GM19324 (cell line): Measurements from ENCODE around the gene DUS1L.

Source experiments
- ATAC-seq: cut with Tn5 transposase; IDR thresholded peaks from one replicate; pipeline ENCODE4 v1.9.1; 2021; ENCODE audit warnings: mild to moderate bottlenecking, moderate library complexity; ENCODE audit not compliant: unreplicated experiment, low FRiP score

The DUS1L gene

GRCh38 chr17:82016061-82016874 lies 49.3 kb downstream of the DUS1L start:
- ATAC-seq, result no peak

- no peak for ATAC-seq
Observed at GRCh38 chr17:82015311-82015971, 50.2 kb downstream of the DUS1L start.

DNA sequence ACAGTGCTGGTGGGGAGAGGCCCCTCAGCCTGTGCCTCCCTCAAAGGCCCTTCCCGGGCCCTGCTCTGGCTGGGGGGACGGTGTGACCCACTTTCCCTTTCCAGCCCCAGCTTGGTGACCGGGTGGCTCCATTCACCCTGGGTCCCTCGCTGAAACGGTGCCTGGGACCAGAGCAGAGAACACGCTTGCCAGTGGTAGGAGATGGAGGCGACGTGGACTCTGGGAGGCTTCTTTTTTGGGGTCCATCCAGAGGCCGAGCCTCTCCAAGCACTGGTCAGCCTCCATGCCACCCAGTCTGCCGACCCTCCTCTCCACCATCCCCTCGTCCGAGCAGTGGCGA lies 50.7 kb downstream of the DUS1L start:
- ATAC-seq, result no peak

DNA sequence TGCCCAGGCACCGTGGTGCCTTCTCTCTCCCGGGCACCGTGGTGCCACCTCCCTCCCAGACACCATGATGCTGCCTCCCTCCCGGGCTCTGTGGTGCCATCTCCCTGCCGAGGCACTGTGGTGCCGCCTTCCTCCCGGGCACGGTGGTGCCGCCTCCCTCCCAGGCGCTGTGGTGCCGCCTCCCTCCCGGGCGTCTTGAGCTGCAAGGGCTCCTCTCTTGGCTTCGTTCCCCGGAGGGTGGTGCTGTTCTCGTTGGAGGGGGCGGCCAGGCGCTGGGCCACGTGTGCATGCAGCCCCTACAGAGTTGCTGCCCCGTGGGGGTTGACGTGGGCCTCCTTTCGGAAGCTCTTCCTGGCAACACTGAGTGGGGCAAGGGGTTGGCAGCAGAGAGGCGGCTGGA lies 51.2 kb downstream of the DUS1L start:
- no peak for ATAC-seq

GRCh38 chr17:82013772-82014321 lies 51.8 kb downstream of the DUS1L start:
- no peak for ATAC-seq

DNA sequence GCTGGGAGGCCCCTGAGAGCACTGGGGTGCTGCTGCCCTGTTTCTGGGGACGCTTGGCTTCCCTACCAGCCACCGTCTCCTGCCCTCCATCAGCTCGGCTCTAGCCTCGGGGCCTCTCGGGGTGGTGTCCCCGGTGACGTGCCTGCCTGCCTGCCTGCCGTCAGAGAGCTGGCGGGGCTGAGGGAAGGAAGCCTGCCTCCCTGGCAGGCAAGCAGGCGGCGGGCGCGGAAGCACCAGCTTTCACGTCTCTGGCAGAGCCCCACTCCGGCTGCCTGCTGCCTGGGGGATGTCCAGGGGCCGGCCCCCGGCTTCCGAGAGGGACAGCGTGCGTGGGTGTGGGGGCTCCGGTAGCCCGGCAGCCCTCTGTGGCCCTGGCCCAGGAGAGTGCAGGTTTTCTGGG lies 52.3 kb downstream of the DUS1L start:
- ATAC-seq, result no peak

GRCh38 chr17:82012640-82013295 lies 52.8 kb downstream of the DUS1L start:
- ATAC-seq, result no peak

GRCh38 chr17:82012261-82012639 lies 53.4 kb downstream of the DUS1L start:
- no peak for ATAC-seq

DNA sequence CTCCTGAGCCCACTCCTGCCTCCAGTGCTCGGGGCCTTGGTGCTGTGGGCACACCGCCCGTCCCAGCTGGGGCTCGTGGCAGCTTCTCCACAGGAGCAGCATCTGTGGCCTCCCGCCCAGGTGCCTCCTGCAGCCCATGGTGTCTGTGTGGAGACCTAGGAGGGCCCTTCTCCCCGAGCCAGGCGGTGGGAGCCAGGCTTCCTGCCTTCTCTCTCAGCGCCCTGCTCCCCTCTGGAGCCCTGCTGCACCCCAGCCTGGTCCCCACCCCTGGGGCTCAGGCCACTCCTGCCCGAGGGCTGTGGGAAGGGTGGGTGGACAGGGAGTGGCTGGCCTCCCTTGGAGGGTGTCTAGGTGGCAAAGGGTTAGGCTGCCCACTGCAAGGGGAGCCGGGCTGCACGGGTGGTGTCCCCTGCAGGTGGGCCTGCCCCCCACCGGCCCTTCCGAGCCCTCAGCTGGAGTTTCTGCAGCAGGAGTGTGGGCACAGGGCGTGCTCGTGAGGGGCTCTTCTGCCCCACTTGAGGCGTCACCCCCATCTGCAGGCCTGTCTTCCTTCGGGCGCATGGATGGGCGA lies 53.9 kb downstream of the DUS1L start:
- ATAC-seq, result no peak

DNA sequence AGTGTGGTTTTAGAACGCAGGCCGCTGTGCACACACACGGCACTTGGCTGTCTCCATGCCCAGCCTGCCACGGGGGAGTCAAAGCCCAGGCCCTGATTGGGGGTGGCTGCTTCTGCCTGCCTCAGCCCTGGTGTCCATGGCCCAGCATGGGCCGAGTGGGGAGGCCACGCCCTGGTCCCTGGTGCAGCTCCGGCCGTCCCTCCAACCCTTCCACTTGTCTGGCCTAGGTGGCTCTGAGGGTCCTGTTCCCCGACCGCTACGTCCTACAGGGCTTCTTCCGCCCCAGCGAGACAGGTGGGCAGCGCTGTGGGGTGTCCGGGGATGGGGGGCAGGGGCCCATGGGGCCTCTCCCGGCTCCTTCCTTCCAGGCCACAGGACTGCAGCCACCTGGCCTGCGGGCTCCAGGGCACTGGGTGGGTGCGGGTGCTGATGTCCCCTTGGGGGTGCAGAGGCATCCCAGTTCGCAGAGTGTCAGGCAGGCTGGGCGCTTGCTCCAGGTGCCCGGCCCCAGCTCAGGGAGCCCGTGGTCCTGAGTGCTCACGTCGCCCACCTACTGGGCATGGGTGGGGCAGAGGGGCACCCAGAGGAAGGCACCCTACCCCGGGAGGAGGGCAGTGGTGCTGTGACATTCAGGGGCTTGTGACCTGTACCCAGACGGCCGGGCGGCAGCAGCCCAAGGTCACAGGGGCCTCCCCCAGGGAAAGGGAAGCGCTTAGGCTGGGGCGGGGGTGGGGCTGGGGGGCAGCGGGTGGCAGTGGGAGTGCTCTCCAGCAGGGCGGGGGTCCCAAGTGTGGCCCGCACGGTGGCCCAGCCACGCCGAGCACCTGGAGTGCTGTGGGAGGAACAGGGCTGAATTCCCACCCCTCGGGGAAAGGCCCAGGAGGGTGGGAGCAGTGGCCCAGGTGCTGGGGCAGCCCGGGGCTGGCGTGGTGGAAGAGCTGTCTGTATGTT lies 54.8 kb downstream of the DUS1L start:
- ATAC-seq, result no peak

- ATAC-seq, result no peak
Observed at GRCh38 chr17:82009413-82009812, 56.2 kb downstream of the DUS1L start.

- no peak for ATAC-seq
Observed at GRCh38 chr17:82008941-82009405, 56.6 kb downstream of the DUS1L start.

GRCh38 chr17:82008258-82008940 lies 57.2 kb downstream of the DUS1L start:
- no peak for ATAC-seq
